ENCODE measurements around the gene CACNA1H. TPM values are rescaled to one million over a fixed set of nuclear protein-coding genes. Genes with fewer than 3 reads are reported as not detected.
"Not testable (repeated sequence)": the region's sequence is repeated elsewhere in the genome, so short reads cannot be mapped to it uniquely, and the experiment has no call there.

The CACNA1H gene
- total RNA-seq, 1 experiment from 2014 or later = 19.7 TPM

DNA sequence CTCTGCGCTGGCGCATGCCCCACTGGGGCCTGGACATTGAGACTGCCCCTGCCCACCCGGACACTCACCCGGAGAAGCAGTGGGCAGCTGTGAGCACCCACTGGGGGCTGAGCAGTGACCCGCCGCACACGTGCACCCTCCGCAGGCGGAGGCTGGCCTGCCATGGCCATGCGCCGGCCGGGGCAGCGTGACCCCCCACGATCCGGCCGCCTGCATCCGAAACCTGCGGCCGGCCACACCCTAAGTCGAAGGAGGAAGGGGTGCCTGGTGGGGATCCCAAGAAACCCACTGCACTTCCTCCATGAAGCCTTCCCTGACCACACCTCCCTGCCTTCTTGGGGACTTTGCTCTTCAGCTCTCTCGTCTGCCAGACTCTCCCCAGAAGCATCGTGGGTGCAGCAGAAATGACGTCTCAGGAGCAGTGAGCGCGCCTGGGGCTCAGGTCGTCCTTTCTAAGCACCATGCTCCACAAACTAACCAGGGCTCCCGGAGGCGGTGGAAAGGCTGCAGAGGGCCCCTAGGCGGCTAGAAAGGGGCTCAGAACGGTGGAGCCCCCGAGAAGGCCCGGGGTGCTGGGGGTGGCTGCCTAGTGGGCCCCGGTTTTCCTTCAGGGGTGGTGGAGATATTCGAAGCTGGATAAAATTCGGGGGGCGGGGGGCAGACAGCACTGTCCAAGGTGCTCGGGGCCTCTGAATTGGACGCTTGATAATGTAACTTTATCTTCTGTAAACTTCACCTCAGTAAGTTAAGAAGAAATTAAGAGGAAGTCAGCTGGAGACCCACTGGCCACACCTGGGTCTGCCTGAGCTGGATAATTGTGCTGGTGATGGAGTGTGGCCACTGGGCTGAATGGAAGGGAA is 70.7 kb downstream of the CACNA1H start:
- POLR2A ChIA-PET (ENCODE audit: low non-redundant PET) = no interaction called here
- intact Hi-C loops (cut with micrococcal nuclease; ENCODE audit: unreplicated experiment) = no loop called here
- no peak for TF ChIP-seq EZH2 (IDR thresholded peaks at IDR 0.05; ENCODE audit: borderline replicate concordance, low read depth, low read length, poor library complexity, severe bottlenecking)
- no peak for TF ChIP-seq CTCF (conservative IDR thresholded peaks at IDR 0.05; ENCODE audit: low read depth, low read length)
- no peaks in the 10 kb centered on the region for H3K4me1 ChIP-seq (ENCODE audit: insufficient read depth, low read length, poor library complexity, severe bottlenecking)
- no peak overlapping the region for H3K27ac ChIP-seq (ENCODE audit: low read depth, low read length, poor library complexity, severe bottlenecking)
- no peaks in the 10 kb centered on the region for H3K9me3 ChIP-seq (ENCODE audit: low read depth, low read length, poor library complexity, severe bottlenecking)
- no peaks in the 10 kb centered on the region for H3K27me3 ChIP-seq (replicated peaks; ENCODE audit: insufficient read depth, low read depth, low read length, poor library complexity)
- CTCF ChIA-PET = no interaction called here
- no peak overlapping the region for H3K4me3 ChIP-seq (ENCODE audit: low read depth, low read length, poor library complexity, severe bottlenecking)
- no TSS peak for BruUV-seq (replicated peaks)
- peaks cover 17% of the 10 kb centered on the region for H3K36me3 ChIP-seq (ENCODE audit: insufficient read depth, low read length, poor library complexity, severe bottlenecking)
- no peak for DNase-seq (ENCODE audit: low spot score)

- no peaks in the 10 kb centered on the region for H3K27me3 ChIP-seq (replicated peaks; ENCODE audit: insufficient read depth, low read depth, low read length, poor library complexity)
- BruUV-seq (replicated peaks) = no TSS peak
- DNase-seq (ENCODE audit: low spot score) = no peak
- no peak overlapping the region for H3K4me3 ChIP-seq (ENCODE audit: low read depth, low read length, poor library complexity, severe bottlenecking)
- no peak overlapping the region for H3K27ac ChIP-seq (ENCODE audit: low read depth, low read length, poor library complexity, severe bottlenecking)
- no peaks in the 10 kb centered on the region for H3K9me3 ChIP-seq (ENCODE audit: low read depth, low read length, poor library complexity, severe bottlenecking)
- peaks cover 17% of the 10 kb centered on the region for H3K36me3 ChIP-seq (ENCODE audit: insufficient read depth, low read length, poor library complexity, severe bottlenecking)
- POLR2A ChIA-PET (ENCODE audit: low non-redundant PET) = no interaction called here
- no peaks in the 10 kb centered on the region for H3K4me1 ChIP-seq (ENCODE audit: insufficient read depth, low read length, poor library complexity, severe bottlenecking)
- TF ChIP-seq EZH2 (IDR thresholded peaks at IDR 0.05; ENCODE audit: borderline replicate concordance, low read depth, low read length, poor library complexity, severe bottlenecking) = no peak
- no peak for TF ChIP-seq CTCF (conservative IDR thresholded peaks at IDR 0.05; ENCODE audit: low read depth, low read length)
- intact Hi-C loops (cut with micrococcal nuclease; ENCODE audit: unreplicated experiment) = no loop called here
- CTCF ChIA-PET = no interaction called here
These were observed 71.7 kb downstream of the CACNA1H start for GRCh38 chr16:1224558-1224957.

DNA sequence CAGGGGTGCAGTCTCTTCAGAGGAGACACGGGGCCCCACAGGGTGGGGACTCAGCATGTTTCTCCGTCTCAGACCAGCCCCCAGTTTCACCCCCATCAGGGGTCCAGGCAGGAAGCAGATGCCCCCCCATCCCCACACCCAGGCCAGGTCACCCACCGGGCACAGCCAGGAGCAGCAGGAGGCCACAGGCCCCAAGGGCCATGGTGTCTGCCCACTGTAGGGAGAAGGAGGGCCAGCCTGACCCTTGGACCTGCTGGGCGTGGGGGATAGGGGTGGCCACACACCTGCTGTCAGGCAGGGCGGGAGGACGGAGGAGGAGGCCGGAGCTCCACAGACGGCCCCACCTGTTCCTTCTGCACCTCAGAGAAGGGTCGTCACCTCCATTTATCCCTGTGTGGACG is 72.1 kb downstream of the CACNA1H start, which contains the start of gene TPSG1:
TPSG1 (minus strand) TSS at position 218 of the 401 bp plus-strand sequence; CDS start at position 202, 16 bp downstream.
- H3K4me3 ChIP-seq (ENCODE audit: low read depth, low read length, poor library complexity, severe bottlenecking) = no peak within 1 kb of the TSS
- BruUV-seq (replicated peaks) = no TSS peak
- ChIA-PET CTCF (no interaction called here), POLR2A (ENCODE audit: low non-redundant PET) (no interaction called here)
- no peak for DNase-seq (ENCODE audit: low spot score)
- TF ChIP-seq CTCF (conservative IDR thresholded peaks at IDR 0.05; ENCODE audit: low read depth, low read length) = no peak
- TF ChIP-seq EZH2 (IDR thresholded peaks at IDR 0.05; ENCODE audit: borderline replicate concordance, low read depth, low read length, poor library complexity, severe bottlenecking) = no peak
- peaks cover 14% of the 10 kb centered on the region for H3K36me3 ChIP-seq (ENCODE audit: insufficient read depth, low read length, poor library complexity, severe bottlenecking)
- no peak within 1 kb of the TSS for H3K27ac ChIP-seq (ENCODE audit: low read depth, low read length, poor library complexity, severe bottlenecking)
- no peaks in the 10 kb centered on the region for H3K27me3 ChIP-seq (replicated peaks; ENCODE audit: insufficient read depth, low read depth, low read length, poor library complexity)
- no peaks in the 10 kb centered on the region for H3K4me1 ChIP-seq (ENCODE audit: insufficient read depth, low read length, poor library complexity, severe bottlenecking)
- H3K9me3 ChIP-seq (ENCODE audit: low read depth, low read length, poor library complexity, severe bottlenecking) = no peaks in the 10 kb centered on the region
- intact Hi-C loops (cut with micrococcal nuclease; ENCODE audit: unreplicated experiment) = no loop called here

- DNase-seq (ENCODE audit: low spot score); CTCF ChIA-PET; H3K4me3 ChIP-seq (ENCODE audit: low read depth, low read length, poor library complexity, severe bottlenecking); H3K9me3 ChIP-seq (ENCODE audit: low read depth, low read length, poor library complexity, severe bottlenecking); H3K27ac ChIP-seq (ENCODE audit: low read depth, low read length, poor library complexity, severe bottlenecking); H3K36me3 ChIP-seq (ENCODE audit: insufficient read depth, low read length, poor library complexity, severe bottlenecking); BruUV-seq (replicated peaks); intact Hi-C loops (cut with micrococcal nuclease; ENCODE audit: unreplicated experiment); POLR2A ChIA-PET (ENCODE audit: low non-redundant PET); H3K4me1 ChIP-seq (ENCODE audit: insufficient read depth, low read length, poor library complexity, severe bottlenecking); H3K27me3 ChIP-seq (replicated peaks; ENCODE audit: insufficient read depth, low read depth, low read length, poor library complexity): not testable (repeated sequence)
These were observed 72.9 kb downstream of the CACNA1H start for GRCh38 chr16:1225728-1226311.

DNA sequence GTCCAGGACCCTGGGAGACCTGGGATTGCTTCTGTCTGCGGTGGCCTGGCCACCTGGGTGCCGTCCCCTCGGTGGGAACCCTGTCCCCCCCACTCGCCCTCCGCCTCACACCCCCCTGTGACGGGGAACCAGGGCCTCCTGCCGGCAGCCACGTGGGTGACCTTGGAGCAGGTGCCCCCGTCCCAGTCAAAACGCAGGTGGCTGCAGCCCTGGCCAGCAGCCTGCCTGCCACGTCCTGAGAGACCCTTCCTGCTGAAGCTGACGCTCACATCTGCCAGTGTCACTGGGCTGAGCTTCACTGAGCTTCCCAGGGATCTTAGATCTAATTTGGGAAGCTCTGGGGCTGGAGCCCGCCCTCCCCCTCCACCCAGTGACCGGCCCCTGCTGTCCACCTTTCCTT is 73.8 kb downstream of the CACNA1H start:
- H3K36me3 ChIP-seq (ENCODE audit: insufficient read depth, low read length, poor library complexity, severe bottlenecking); H3K27ac ChIP-seq (ENCODE audit: low read depth, low read length, poor library complexity, severe bottlenecking); intact Hi-C loops (cut with micrococcal nuclease; ENCODE audit: unreplicated experiment); DNase-seq (ENCODE audit: low spot score); CTCF ChIA-PET; H3K9me3 ChIP-seq (ENCODE audit: low read depth, low read length, poor library complexity, severe bottlenecking); BruUV-seq (replicated peaks); H3K4me3 ChIP-seq (ENCODE audit: low read depth, low read length, poor library complexity, severe bottlenecking); POLR2A ChIA-PET (ENCODE audit: low non-redundant PET); H3K4me1 ChIP-seq (ENCODE audit: insufficient read depth, low read length, poor library complexity, severe bottlenecking); H3K27me3 ChIP-seq (replicated peaks; ENCODE audit: insufficient read depth, low read depth, low read length, poor library complexity): not testable (repeated sequence)

Data from A673 (cell line).